ENCODE data around the gene H2BK1. TPM values are rescaled to one million over a fixed set of nuclear protein-coding genes. Genes with fewer than 3 reads are reported as not detected.

Gene H2BK1
- polyA plus RNA-seq, 1 donor (not counting 4 experiments of a cell fraction or from before 2014, with no cell fraction given): not detected

DNA sequence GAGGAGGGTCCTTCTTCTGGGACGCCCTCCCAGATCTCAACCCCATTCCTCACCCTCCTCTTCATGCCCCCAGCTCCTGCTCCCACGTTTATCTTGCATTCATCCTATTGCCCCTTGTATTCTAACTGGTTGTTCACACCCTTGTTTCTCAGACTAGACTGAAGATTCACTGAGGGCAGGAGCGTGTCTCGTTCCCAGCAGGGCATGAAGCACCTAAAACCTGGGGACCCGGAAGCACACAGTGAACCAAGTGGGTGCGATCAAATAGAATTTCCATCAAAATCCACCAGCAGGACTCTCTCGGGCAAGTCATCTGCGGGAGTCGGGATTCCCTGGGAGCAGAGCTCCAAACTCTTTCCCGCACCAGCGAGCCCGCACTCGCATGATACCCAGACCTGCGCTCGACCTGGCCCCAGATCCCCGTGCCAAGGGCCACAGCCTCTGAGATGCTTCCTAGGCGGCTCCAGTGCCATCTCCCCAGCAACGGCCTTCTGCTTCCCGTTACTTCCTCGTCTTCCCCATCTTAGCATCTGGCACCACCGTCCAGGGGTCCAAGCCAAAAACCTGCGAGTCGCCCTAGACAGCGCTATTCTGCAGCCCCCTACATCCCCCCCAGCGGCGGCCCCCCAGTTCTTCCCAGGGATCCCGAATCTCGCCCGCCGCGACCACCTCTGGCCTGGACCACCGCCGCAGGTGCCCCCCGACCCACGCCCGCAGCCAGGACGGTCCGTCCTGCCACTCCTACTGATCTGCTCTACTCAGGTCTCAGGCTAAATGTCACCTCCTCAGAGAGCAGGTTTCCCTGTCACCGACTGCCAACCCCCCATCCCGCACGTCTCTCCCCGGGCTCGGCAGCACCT, 36.7 kb downstream of the H2BK1 start:
- FAIRE-seq: no peak
- no peaks in the 10 kb centered on the region for H3K9me1 ChIP-seq (ENCODE audit: control insufficient read depth, extremely low read depth, insufficient read depth, low read length)
- H3K27me3 ChIP-seq (ENCODE audit: control insufficient read depth, extremely low read depth, insufficient read depth, low read length): peaks cover 44% of the 10 kb centered on the region
- H3K27ac ChIP-seq (ENCODE audit: control insufficient read depth, insufficient read depth, low read length): no peak overlapping the region
- no peak for DNase-seq (ENCODE audit: low read depth, low spot score)
- H3K4me2 ChIP-seq (ENCODE audit: control insufficient read depth, extremely low read depth, insufficient read depth, low read depth, low read length): no peak overlapping the region
- H3K4me1 ChIP-seq (ENCODE audit: control insufficient read depth, extremely low read depth, insufficient read depth, low read length): no peaks in the 10 kb centered on the region
- H4K20me1 ChIP-seq (ENCODE audit: control insufficient read depth, extremely low read depth, insufficient read depth, low read length): peaks cover 5% of the 10 kb centered on the region
- no peak overlapping the region for H3K9ac ChIP-seq (ENCODE audit: control insufficient read depth, extremely low read depth, insufficient read depth, low read length)
- dilution Hi-C loops (cut with MboI; ENCODE audit: extremely low pct_ligation_motif_present, low sequenced_read_pairs): no loop called here
- no peak overlapping the region for H3K4me3 ChIP-seq (ENCODE audit: control insufficient read depth in 2 of 3, extremely low read depth in 1 of 3, insufficient read depth in 2 of 3, low read depth in 1 of 3, low read length in 3 of 3)
- H3K9me3 ChIP-seq (ENCODE audit: control insufficient read depth, low read depth, low read length): no peaks in the 10 kb centered on the region
- TF ChIP-seq EZH2 (IDR thresholded peaks at IDR 0.05; ENCODE audit: low read length): no peak
- TF ChIP-seq, protein P1, sequence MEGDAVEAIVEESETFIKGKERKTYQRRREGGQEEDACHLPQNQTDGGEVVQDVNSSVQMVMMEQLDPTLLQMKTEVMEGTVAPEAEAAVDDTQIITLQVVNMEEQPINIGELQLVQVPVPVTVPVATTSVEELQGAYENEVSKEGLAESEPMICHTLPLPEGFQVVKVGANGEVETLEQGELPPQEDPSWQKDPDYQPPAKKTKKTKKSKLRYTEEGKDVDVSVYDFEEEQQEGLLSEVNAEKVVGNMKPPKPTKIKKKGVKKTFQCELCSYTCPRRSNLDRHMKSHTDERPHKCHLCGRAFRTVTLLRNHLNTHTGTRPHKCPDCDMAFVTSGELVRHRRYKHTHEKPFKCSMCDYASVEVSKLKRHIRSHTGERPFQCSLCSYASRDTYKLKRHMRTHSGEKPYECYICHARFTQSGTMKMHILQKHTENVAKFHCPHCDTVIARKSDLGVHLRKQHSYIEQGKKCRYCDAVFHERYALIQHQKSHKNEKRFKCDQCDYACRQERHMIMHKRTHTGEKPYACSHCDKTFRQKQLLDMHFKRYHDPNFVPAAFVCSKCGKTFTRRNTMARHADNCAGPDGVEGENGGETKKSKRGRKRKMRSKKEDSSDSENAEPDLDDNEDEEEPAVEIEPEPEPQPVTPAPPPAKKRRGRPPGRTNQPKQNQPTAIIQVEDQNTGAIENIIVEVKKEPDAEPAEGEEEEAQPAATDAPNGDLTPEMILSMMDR (optimal IDR thresholded peaks at IDR 0.05 in 1 of 3, IDR thresholded peaks at IDR 0.05 in 1 of 3, conservative IDR thresholded peaks at IDR 0.05 in 1 of 3; ENCODE audit: extremely low read depth in 1 of 3, insufficient read depth in 2 of 3, low read length in 3 of 3): no peak
- H2AFZ ChIP-seq (ENCODE audit: control insufficient read depth, low read length): no peak overlapping the region
- H3K79me2 ChIP-seq (ENCODE audit: control insufficient read depth, insufficient read depth, low read length): no peaks in the 10 kb centered on the region
- H3K36me3 ChIP-seq (ENCODE audit: control insufficient read depth in 2 of 2, extremely low read depth in 1 of 2, insufficient read depth in 2 of 2, low read length in 2 of 2): no peaks in the 10 kb centered on the region

DNA sequence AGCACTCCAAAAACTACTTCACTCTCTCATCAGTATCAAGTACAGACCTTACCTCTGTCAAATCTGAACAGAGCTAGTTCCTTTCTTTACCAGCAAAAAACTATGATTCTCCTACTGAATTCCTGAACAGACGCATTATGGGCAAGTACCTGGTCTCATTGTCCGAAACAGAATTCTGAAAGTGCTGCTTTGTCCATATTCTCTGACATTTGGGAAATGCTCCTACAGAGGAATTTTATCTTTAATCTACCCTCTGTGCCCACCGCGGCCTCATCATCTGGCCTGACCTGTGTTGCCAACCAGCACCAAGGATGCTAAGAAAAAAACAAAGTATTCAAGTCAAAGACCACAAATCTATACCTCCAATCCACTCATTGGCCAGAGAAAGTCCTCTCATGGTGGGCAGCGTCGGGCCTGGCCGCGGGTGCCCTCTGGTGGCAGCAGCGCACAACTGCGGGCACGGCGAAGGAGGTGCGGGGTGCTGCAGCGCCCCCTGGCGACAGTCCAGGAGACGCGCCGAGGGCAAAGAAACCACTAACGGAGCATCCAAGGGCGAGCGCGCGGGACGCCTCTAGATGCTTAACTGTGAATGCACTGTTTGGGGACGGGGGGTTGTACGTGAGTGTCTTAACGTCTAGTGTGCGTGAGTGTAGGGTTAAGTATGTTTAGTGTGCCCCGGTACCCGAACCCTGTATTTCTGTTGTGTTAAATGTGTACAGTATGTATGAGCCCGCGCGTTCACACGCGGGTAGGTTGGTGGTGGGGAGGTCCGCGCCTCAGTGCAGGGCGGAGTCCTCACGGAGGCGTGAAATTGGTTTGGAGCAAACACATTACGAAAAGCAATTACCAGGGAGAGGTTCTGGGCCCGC, 37.8 kb downstream of the H2BK1 start:
- dilution Hi-C loops (cut with MboI; ENCODE audit: extremely low pct_ligation_motif_present, low sequenced_read_pairs): no loop called here
- FAIRE-seq: peak; percentile 34

More for the DNA sequence above, 37.8 kb downstream of the H2BK1 start:
- no peak overlapping the region for H3K4me2 ChIP-seq (ENCODE audit: control insufficient read depth, extremely low read depth, insufficient read depth, low read depth, low read length)
- H3K27ac ChIP-seq (ENCODE audit: control insufficient read depth, insufficient read depth, low read length): no peak overlapping the region
- no peak for DNase-seq (ENCODE audit: low read depth, low spot score)
- no peak for TF ChIP-seq EZH2 (IDR thresholded peaks at IDR 0.05; ENCODE audit: low read length)
- TF ChIP-seq, protein P1 (optimal IDR thresholded peaks at IDR 0.05 in 1 of 3, IDR thresholded peaks at IDR 0.05 in 1 of 3, conservative IDR thresholded peaks at IDR 0.05 in 1 of 3; ENCODE audit: extremely low read depth in 1 of 3, insufficient read depth in 2 of 3, low read length in 3 of 3): peak; percentile 100
- H3K79me2 ChIP-seq (ENCODE audit: control insufficient read depth, insufficient read depth, low read length): no peaks in the 10 kb centered on the region
- H3K27me3 ChIP-seq (ENCODE audit: control insufficient read depth, extremely low read depth, insufficient read depth, low read length): peaks cover 55% of the 10 kb centered on the region
- H2AFZ ChIP-seq (ENCODE audit: control insufficient read depth, low read length): no peak overlapping the region
- H3K9ac ChIP-seq (ENCODE audit: control insufficient read depth, extremely low read depth, insufficient read depth, low read length): no peak overlapping the region
- H3K4me3 ChIP-seq (ENCODE audit: control insufficient read depth in 2 of 3, extremely low read depth in 1 of 3, insufficient read depth in 2 of 3, low read depth in 1 of 3, low read length in 3 of 3): no peak overlapping the region
- H3K4me1 ChIP-seq (ENCODE audit: control insufficient read depth, extremely low read depth, insufficient read depth, low read length): no peaks in the 10 kb centered on the region
- H3K9me1 ChIP-seq (ENCODE audit: control insufficient read depth, extremely low read depth, insufficient read depth, low read length): no peaks in the 10 kb centered on the region
- H3K36me3 ChIP-seq (ENCODE audit: control insufficient read depth in 2 of 2, extremely low read depth in 1 of 2, insufficient read depth in 2 of 2, low read length in 2 of 2): no peaks in the 10 kb centered on the region
- peaks cover 5% of the 10 kb centered on the region for H4K20me1 ChIP-seq (ENCODE audit: control insufficient read depth, extremely low read depth, insufficient read depth, low read length)
- no peaks in the 10 kb centered on the region for H3K9me3 ChIP-seq (ENCODE audit: control insufficient read depth, low read depth, low read length)
